Tibial artery (tissue), 4 donors: ENCODE results near the gene SRP68.

Source experiments
- DNase-seq, 2 donors: peaks; one replicate each; pipeline ENCODE4 v3.0.0-alpha.2; 2019
- H3K27ac ChIP-seq, 2 donors: fragments of 200-600 bp; sonication (generic) in 1 of 2; 1 replicate in 1 of 2; 2 replicates in 1 of 2; pipeline ENCODE4 v1.5.1; 2018 to 2019; ENCODE audit warnings: mild to moderate bottlenecking in 1 of 2
- H3K27me3 ChIP-seq, 2 donors: fragments of 200-600 bp; sonication (generic) in 1 of 2; one replicate each; pipeline versions ENCODE4 v1.5.1 to v1.6.0; 2016 to 2019
- H3K36me3 ChIP-seq, 3 donors: fragments of 200-600 bp; sonication (generic) in 2 of 3; one replicate each; pipeline ENCODE4 v1.5.1; 2016 to 2019; ENCODE audit warnings: mild to moderate bottlenecking in 2 of 3
- H3K4me1 ChIP-seq, 4 donors: fragments of 200-600 bp; sonication (generic) in 2 of 4; 1 replicate in 3 of 4; 2 replicates in 1 of 4; pipeline ENCODE4 v1.5.1; 2016 to 2019
- H3K4me3 ChIP-seq, 2 donors: fragments of 200-600 bp; sonication (generic) in 1 of 2; 1 replicate in 1 of 2; 2 replicates in 1 of 2; pipeline ENCODE4 v1.5.1; 2018 to 2019; ENCODE audit warnings: mild to moderate bottlenecking in 2 of 2
- H3K9me3 ChIP-seq, 3 donors: fragments of 200-600 bp; sonication (generic) in 1 of 3; one replicate each; pipeline ENCODE4 v1.5.1; 2016 to 2019
- CTCF ChIP-seq, 2 experiments: fragments of 200-600 bp in 1 of 2; fragments of 450-650 bp in 1 of 2; IDR thresholded peaks; one replicate each; pipeline ENCODE4 v1.5.1; 2017 to 2019; ENCODE audit warnings: antibody characterized with exemption in 2 of 2, mild to moderate bottlenecking in 1 of 2, moderate library complexity in 1 of 2
- intact Hi-C: fragments of 100-400 bp; cut with DNase I; formaldehyde crosslinking; loops from one replicate; pipeline ENCODE4 v1.15.0; 2023; ENCODE audit warnings: low total_unique reads

The SRP68 gene

GRCh38 chr17:76004750-76005262, 67.5 kb downstream of the SRP68 start:
- Histone ChIP-seq H3K4me3 (no peak overlapping the region), H3K27me3 (no peaks in the 10 kb centered on the region), H3K4me1 (peaks cover 0 to 3% (median 0%) of the 10 kb centered on the region in 4 donors), H3K36me3 (peaks cover 0 to 51% (median 4%) of the 10 kb centered on the region in 3 donors), H3K9me3 (no peaks in the 10 kb centered on the region), H3K27ac (no peak overlapping the region)
- no peak for TF ChIP-seq CTCF (IDR thresholded peaks at IDR 0.05)
- intact Hi-C loops: no loop called here
- no peak for DNase-seq

DNA sequence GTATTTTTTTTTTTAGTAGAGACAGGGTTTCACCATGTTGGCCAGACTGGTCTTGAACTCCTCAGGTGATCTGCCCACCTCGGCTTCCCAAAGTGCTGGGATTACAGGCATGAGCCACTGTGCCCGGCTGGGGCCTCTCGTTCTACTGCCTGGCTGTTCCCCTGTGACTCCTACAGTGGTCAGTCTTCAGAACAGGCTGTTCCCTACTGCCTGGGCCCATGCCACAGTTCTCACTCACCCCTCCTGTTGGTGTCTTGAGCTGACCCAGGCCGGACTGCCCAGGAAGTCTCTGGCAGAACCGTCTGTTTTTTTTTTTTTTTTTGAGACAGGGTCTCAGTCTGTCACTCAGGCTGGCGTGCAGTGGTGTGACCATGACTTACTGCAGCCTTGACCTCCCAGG, 68.4 kb downstream of the SRP68 start:
- Histone ChIP-seq H3K9me3 (no peaks in the 10 kb centered on the region), H3K36me3 (peaks cover 0 to 50% (median 4%) of the 10 kb centered on the region in 3 donors), H3K27me3 (no peaks in the 10 kb centered on the region), H3K27ac (no peak overlapping the region), H3K4me1 (peaks cover 0 to 3% (median 0%) of the 10 kb centered on the region in 4 donors), H3K4me3 (no peak overlapping the region)
- DNase-seq: no peak
- intact Hi-C loops: no loop called here
- no peak for TF ChIP-seq CTCF (IDR thresholded peaks at IDR 0.05)

DNA sequence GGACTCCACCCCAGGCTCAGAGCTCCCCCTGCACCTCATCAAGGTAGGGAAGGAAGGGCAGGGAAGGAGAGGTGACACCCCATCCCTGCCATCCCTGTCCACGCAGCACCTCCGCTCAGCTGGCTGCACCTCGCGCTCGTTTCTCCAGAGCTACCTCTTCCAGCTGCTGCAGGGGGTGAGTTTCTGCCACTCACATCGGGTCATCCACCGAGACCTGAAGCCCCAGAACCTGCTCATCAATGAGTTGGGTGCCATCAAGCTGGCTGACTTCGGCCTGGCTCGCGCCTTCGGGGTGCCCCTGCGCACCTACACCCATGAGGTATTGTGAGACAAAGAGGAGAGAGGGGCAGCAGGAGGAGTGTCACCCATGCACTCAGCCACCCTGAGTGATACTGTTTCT, 70.2 kb downstream of the SRP68 start:
- no peak overlapping the region for H3K27ac ChIP-seq
- intact Hi-C loops: no loop called here
- DNase-seq: no peak

DNA sequence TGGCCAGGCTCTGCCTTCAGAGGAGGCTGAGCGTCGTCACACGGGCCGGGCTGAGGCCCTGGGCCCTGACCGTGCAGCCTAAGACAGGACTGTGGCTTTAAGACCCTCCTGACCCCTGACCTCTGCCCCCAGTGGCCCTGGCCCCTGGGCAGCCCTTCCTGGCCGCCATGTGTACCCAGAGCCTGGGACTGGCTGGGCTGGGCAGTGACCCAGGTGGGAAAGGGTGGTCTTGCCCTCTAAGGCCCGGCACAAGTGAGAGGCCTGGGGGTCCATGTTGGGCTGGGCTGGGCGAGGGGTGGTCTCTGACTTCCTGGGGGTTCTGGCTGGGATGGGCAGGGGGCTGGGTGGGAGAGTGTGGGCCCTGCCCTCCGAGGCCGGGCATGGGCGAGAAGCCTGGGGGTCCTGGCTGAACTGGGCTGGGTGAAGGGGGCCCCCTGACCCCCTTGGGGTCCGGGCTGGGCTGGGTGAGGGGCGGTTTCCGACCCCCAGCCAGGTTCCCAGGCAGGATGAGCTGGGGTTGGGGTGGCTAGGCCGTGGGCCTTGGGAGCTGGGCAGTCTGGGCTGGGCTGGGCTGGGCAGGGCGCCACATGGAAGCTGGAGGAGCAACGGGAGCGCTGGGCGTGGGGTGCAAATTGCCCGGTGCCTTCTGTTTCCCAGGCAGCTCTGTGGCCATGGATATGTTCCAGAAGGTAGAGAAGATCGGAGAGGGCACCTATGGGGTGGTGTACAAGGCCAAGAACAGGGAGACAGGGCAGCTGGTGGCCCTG, 71.4 kb downstream of the SRP68 start, which contains the start of gene CDK3:
Gene CDK3, plus strand, starts transcription at position 101 of the 767 bp plus-strand sequence. Its CDS starts 571 bp downstream, at position 672.
- intact Hi-C loops: no loop called here
- Histone ChIP-seq H3K4me1 (peaks cover 0 to 8% (median 0%) of the 10 kb centered on the region in 4 donors), H3K27ac (no peak within 1 kb of the TSS)

More for the DNA sequence above, 70.2 kb downstream of the SRP68 start:
- Histone ChIP-seq H3K36me3 (peaks cover 0 to 50% (median 4%) of the 10 kb centered on the region in 3 donors), H3K4me1 (peaks cover 0 to 4% (median 0%) of the 10 kb centered on the region in 4 donors), H3K9me3 (no peaks in the 10 kb centered on the region), H3K27me3 (no peaks in the 10 kb centered on the region), H3K4me3 (no peak overlapping the region)
- no peak for TF ChIP-seq CTCF (IDR thresholded peaks at IDR 0.05)

More for the DNA sequence above, 71.4 kb downstream of the SRP68 start, which contains the start of gene CDK3:
- H3K9me3 ChIP-seq: no peaks in the 10 kb centered on the region
- H3K4me3 ChIP-seq: no peak within 1 kb of the TSS
- peaks cover 0 to 51% (median 4%) of the 10 kb centered on the region in 3 donors for H3K36me3 ChIP-seq
- H3K27me3 ChIP-seq: no peaks in the 10 kb centered on the region
- DNase-seq: no peak
- TF ChIP-seq CTCF (IDR thresholded peaks at IDR 0.05): no peak
